Putamen (tissue), 1 donor: ENCODE data around the gene EXD3.
"Not testable (repeated sequence)": the region's sequence is repeated elsewhere in the genome, so short reads cannot be mapped to it uniquely, and the experiment has no call there.

ENCODE experiments used
- DNase-seq: peaks from one replicate; pipeline ENCODE4 v3.0.0-alpha.2; 2016; ENCODE audit warnings: low spot score

EXD3 gene

GRCh38 chr9:137379761-137380161 lies 43.2 kb downstream of the EXD3 start:
- no peak for DNase-seq

DNA sequence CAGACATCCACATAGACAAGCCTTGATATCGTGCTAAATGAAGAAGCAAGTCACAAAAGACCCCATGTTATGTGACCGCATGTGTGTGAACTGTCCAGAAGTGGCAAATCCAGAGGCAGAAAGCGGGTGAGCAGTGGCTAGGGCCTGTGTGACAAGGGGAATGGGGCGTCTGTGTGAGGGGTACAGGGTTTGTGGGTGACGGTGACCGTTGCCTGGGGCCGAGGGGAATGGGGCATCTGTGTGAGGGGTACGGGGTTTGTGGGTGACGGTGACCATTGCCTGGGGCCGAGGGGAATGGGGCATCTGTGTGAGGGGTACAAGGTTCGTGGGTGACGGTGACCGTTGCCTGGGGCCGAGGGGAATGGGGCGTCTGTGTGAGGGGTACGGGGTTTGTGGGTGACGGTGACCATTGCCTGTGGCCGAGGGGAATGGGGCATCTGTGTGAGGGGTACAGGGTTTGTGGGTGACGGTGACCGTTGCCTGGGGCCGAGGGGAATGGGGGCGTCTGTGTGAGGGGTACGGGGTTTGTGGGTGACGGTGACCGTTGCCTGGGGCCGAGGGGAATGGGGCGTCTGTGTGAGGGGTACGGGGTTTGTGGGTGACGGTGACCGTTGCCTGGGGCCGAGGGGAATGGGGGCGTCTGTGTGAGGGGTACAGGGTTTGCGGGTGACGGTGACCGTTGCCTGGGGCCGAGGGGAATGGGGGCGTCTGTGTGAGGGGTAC lies 44.1 kb downstream of the EXD3 start:
- not testable (repeated sequence) for DNase-seq

DNA sequence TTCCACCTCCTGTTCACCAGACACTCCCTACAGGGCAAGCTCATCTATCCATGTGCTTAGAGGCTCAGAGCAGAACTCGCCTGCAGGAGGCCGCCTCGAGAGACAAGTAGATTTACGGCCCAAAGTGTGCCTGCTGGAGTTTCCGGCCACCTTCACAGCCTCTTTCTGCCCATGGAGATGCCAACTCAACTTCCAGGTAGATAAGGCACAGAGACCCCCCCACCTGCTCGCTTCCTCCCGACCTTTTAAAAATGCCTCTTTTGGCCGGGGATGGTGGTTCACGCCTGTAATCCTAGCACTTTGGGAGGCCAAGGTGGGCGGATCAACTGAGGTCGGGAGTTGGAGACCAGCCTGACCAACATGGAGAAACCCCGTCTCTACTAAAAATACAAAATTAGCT lies 46.6 kb downstream of the EXD3 start:
- DNase-seq: no peak

DNA sequence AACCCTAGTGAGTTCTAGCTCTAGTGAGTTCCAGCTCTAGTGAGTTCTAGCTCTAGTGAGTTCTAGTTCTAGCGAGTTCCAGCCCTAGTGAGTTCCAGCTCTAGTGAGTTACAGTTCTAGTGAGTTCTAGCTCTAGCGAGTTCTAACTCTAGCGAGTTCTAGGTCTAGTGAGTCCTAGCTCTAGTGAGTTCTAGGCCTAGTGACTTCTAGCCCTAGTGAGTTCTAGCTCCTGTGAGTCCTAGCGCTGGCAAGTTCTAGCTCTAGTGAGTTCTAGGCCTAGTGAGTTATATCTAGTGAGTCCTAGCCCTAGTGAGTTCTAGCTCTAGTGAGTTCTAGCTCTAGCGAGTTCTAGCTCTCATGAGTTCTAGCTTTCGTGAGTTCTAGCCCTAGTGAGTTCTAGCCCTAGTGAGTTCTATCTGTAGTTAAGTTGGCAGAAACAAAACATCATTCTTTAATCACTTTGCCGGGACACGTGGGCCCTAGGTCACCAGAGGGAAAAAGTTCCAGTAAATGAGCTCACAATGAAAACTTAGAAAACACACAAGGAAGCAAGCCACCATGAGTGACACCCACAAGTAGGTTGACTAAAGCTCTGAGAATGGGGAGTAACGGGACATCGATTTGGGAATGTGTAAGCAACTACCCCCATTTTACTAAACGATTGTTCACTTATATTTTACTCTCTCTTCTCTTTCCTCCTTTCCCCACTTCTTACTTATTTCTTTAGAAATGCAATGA lies 47.5 kb downstream of the EXD3 start:
- no peak for DNase-seq

DNA sequence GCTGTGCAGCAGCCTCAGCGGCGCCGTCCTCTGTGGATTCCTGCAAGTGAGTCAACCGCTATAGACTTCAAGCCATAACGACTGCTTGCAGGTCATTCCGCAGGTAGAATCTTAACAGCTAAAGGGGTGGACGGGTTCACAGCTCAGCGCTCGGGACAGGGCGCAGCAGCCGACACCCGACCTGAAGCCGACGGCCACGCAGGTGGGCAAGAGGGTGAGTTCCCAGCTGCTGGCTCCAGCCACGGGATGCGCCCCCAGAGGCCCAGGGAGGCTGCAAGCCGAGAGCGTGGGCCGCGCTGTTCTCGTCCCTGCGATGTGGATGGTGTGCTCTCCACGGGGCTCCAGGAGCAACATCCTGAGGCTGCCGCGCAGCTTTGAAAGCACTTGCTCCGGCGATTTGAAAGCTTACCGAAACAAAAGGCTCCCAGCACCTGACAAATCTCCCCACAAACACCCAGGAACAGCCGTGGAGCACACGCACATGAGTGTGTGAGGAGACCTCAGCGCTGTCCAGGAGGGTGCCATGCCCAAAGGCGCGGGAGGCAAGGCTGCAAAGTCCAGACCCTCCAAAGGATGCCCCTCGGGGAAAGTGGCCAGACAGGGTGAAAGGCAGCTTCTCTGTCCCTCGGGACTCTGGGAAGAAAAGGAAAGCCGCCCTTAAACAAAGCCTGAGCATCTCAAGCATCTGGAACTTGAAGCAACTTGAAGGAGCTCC lies 48.7 kb downstream of the EXD3 start:
- DNase-seq: no peak

DNA sequence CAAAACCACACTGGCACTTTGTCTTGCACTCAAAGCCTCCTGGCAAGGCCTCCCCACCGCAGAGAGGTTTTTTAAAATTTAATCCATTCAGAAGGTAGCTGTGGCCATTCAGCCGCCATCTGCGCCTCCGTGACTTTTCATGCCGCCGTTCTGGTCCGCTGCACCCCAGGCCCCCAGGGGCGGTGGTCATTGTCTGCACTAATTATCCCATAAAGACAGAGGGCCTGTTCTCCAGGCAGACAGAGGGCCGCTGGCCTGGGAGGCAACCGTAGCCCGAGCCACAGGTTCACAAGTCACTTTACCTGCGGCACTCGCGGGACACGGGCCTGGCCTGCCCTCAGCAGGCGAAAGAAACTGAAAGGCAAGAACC lies 49.4 kb downstream of the EXD3 start:
- no peak for DNase-seq

DNA sequence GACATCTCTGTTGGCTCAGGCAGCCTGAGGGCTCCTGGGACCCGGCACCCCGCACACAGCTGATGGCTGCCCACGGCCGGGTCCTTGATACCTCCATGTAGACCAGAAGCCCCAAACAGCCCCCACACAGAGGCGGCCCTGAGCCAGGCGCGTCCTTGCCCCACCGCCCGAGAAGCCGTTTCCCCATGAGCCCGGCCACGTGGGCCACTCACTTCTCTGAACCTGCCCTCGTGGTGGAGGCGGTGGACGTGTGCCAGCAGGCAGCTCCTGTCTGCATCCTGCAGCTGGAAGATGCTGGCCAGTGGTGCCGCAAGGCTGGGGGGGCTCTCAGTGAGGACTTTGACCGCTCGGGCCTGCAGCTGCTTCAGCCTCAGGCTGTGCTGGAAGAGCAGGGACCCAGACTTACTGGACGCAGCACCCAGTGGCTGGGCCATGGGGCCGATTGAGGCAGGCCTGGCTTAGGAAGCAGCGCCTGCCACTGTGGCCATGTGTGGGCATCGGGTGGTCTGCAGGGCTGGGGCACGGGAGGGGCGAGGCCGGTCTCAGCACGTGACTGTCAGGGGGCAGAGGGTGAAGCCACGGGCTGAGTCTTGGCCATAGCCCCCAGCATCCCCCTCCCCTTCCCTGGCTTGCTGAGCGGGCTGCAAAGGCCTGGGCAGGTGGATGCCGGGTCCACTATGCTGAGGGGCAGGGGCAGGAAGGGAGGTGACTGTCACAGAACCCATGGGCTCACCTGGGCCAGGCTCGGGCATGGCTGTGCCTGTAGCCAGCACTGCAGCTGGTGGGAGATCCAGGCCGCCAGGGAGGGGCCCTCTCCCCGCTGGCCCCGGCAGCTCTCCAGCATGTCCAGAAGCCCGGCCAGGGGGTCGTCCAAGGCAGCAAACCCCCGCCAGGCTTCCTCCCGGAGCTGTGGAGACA lies 50.0 kb downstream of the EXD3 start:
- no peak for DNase-seq

- DNase-seq: no peak
Measured at GRCh38 chr9:137371946-137372651, 50.9 kb downstream of the EXD3 start.

DNA sequence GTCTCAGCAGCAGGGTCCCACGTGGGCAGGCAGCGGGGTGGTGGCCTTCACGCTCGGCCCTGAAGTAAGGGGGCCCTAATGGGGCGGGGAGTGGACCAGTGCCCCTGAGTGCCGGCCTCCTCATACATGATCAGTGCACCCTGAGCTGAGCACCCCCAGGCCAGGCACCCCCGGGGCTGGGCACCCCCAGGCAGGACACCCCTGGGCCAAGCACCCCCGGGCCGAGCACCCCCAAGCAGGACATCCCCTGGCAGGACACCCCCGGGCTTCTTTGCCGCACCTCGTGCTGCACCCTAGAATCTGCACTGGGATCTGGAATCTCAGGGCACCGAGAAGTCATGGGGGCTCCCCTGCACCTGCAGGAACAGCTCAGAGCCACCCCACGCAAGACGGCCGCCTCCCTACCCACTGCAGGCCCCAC lies 51.4 kb downstream of the EXD3 start:
- no peak for DNase-seq

DNA sequence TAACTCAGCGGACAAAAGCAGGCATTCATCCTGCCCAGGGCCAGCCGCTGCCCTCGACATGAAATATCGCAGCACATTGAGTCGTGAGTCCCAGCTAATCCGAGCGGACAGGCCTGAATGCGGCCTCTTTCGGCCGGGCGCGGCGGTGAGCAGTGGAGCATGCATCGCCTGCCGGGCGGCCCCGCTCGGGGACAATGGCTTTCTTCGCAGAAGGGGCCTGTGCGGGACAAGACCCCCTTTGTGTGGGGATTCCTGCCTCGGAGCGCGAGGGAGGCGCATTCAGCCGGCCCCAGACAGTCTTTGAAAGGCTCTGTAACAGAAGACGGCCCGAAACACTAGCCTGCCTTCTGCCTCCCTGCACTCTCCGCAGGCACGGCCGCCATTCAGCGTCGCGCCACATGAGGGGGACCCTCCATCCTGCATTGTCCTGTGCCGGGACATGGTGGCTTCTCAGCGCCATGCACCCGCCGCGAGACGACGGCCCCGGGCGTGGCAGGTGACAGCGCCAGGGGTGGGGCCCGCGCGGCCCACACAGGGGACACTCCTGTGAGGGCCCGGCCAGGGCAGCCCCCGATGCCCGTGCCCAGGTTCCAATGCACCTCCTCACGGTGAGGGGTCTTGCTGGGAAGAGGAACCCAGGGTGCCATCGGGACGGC lies 52.0 kb downstream of the EXD3 start:
- DNase-seq: peak; percentile 16

GRCh38 chr9:137369911-137370764 lies 52.8 kb downstream of the EXD3 start:
- DNase-seq: no peak

GRCh38 chr9:137369061-137369787 lies 53.7 kb downstream of the EXD3 start:
- DNase-seq: no peak

DNA sequence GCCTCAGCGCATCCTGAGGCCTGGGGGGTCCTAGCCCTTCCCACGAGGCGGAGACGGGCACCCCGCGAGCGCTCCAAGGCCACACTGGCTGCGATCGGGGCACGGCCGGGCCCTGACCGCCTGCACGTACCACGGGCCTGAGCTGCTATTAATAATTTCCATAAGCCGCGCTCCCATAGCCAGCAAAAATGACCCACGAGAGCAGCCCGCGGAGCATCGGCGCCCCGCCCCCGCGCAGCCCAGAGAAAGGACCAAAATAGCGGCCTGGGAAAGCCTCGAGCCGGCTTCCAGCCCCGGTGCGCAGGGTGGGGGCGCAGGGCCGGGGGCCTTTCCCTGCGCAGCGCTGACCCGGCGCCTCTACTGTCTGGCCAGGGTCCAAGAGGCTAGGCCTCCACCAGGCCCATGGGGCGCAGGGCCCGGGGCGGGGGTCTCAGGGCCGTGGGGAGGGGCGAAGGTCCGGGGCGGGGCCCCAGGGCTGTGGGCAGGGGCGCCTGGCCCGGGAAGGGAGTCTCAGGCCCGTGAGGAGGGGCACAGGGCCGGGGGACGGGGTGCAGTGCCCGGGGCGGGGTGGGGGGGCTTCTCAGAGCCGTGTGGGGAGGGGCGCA lies 54.4 kb downstream of the EXD3 start:
- no peak for DNase-seq

- no peak for DNase-seq
Measured at GRCh38 chr9:137367506-137368430, 55.2 kb downstream of the EXD3 start.

DNA sequence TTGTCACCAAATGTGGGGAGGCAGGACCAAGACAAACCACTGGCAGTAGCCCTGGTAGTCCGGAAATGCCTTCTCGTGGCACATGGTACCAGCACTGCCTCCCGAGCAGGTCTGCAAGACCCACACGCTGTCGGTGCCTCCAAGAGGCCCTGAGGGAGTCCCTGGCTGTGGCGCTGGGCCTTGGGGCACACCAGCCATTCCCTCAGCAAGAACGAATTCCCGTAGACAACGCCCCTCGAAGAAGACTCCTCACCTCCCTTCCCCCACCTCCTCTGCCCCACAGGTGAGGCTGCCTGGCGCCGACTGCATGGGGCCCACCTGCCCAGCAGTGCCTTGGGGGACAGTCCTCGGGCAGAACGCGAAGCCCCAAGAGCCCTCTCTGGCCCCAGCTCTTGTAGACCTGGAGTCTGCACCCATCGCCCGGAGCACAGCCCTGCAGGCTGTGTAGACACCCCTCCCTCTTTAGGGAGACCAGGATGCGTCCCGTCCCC lies 56.0 kb downstream of the EXD3 start:
- no peak for DNase-seq

DNA sequence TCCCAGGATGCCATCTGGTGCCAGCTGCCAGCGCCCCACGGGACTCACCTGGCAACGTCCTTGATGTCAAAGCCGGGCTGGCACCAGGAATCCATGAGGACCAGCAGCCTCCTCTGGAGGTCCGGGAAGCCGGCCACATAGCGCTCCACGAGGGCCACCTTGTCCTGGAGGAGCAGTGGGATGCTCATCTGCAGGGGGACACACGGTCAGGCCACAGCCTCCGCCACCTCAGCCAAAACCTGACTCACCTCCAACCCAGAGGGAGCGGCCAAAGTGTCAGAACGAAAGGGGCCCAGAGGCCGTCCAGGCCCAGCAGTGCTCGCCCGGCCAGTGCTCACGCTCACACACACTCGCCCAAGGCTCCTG lies 56.5 kb downstream of the EXD3 start:
- no peak for DNase-seq
